ENCODE measurements around the gene CTSH.
"Not testable (repeated sequence)": the region's sequence is repeated elsewhere in the genome, so short reads cannot be mapped to it uniquely, and the experiment has no call there.

CTSH gene

GRCh38 chr15:78938658-78939488 is 6.0 kb downstream of the CTSH start:
- DNase-seq, result no peak

DNA sequence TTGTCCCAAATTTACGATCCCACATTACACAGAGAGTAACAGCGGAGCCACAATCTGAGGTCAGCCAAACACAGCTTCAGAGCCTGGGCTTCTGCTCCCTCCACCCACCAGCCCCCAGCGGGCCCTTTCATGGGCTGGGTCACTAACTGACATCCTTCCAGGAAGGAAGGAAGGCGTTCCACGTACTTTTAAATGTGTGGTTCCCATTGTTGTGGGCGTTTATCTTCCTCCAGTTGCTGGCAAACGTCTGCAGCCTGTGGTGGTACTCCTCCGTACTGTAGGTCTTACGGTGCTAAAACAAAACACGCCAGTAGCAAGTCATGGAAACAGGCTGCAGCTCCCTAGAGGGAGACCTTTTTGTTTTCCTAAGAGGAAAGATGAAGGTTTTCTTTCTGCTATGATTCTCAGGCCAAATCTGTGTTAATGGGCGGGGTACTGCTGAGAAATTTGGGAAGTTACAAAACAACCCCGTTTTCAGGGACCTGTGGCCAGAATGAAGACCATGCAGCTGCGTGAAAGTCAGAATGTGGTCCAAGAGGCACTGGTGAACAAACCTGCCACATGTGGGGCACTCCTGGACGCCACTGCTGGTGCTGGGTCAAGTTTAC is 7.6 kb downstream of the CTSH start:
- no peak for DNase-seq

- no peak for DNase-seq
These were observed 10.2 kb downstream of the CTSH start for GRCh38 chr15:78934655-78935023.

DNA sequence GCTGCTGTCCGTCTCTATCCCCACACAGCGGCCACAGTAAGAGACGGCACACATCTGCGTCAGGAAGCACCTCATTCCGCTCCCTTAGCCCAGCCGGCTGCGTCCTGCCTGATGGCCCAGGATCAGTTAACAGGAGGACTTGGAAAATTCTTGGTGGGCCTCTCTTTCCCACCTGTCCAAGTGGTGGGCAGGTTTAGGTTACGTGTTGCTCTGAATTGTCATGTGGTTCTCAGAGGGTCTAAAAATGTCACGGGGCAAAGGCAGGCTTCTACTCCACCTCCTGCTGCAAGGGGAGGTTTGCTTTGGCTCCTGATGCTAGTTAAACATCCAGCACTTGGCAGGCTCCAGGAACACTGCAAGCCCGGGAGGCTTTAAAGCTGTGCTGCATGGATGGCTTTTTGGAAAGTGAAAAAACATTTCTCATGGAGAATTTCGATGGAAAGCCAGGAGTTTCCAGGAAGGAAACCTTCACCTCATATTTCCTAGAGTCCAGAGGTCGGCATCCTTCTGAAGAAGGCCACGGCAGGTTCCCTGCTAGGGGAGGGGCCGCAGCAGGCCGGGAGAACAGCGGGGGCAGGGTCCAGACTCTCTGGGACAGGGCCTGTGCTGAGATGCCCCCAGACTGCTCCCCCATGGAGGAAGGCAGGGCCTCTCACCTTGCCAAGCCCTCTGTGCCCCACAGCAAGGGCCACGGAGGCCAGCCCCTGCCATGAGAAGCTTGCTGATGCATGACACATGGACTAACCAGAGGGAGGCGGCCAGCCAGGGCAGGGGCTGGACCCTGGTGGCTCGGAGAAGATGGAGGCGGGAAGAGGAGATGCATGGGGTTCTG is 10.8 kb downstream of the CTSH start:
- DNase-seq, result no peak

GRCh38 chr15:78933187-78933822 is 11.5 kb downstream of the CTSH start:
- DNase-seq, result no peak

- no peak for DNase-seq
These were observed 12.5 kb downstream of the CTSH start for GRCh38 chr15:78932258-78932808.

GRCh38 chr15:78931439-78932257 is 13.2 kb downstream of the CTSH start:
- DNase-seq, result no peak

DNA sequence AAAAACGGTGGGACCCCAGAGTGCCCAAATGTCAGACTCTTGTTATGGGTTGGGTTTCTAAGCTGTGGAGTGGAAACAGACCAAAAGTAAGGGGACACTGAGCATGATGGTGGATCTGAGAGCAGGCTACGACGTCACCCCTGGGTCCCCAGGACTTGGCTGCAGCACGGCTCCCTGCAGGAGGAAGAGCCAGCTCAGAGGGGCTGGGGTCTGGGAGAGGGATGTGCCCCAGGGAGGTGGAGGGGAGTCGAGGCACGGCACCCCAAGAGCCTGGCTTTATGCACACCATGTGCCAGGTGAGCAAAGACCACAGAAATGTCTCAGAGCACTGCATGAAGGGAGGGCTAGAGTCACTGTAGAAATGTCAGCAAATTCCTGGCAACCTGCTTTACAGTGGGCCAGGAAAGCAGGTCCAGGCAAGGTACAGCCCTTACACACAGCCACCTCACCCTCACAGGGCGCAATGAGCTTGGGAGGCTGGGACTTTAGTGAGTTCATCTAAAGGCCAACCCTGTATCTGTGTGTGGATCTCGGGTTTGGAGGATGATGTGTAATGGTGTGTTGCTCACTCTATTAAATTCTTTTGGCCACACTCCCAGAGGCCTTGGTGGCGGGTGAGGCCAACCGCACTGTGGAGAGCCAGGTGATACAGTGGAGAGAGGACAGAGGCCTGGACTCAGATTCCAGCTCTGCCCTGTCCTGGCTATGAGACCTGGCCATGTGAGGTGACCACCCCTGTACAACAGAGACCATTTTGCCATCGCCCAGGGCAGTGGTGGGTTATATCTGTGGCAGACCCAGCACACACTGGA is 14.1 kb downstream of the CTSH start:
- DNase-seq, result no peak

- no peak for DNase-seq
These were observed 15.1 kb downstream of the CTSH start for GRCh38 chr15:78929536-78930264.

- no peak for DNase-seq
These were observed 16.2 kb downstream of the CTSH start for GRCh38 chr15:78928616-78929093.

DNA sequence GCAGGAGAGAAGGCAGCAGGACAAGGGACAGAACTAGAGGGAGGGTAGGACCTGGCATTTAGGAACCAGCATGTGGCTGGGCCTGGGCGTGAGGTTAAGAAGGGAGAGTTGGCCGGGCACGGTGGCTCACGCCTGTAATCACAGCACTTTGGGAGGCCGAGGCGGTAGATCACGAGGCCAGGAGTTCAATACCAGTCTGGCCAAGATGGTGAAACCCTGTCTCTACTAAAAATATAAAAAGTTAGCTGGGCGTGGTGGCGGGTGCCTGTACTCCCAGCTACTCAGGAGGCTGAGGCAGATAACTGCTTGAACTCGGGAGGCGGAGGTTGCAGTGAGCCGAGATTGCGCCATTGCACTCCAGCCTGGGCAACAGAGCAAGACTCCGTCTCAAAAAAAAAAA is 16.7 kb downstream of the CTSH start:
- not testable (repeated sequence) for DNase-seq

- DNase-seq, result no peak
These were observed 17.6 kb downstream of the CTSH start for GRCh38 chr15:78927077-78927790.

DNA sequence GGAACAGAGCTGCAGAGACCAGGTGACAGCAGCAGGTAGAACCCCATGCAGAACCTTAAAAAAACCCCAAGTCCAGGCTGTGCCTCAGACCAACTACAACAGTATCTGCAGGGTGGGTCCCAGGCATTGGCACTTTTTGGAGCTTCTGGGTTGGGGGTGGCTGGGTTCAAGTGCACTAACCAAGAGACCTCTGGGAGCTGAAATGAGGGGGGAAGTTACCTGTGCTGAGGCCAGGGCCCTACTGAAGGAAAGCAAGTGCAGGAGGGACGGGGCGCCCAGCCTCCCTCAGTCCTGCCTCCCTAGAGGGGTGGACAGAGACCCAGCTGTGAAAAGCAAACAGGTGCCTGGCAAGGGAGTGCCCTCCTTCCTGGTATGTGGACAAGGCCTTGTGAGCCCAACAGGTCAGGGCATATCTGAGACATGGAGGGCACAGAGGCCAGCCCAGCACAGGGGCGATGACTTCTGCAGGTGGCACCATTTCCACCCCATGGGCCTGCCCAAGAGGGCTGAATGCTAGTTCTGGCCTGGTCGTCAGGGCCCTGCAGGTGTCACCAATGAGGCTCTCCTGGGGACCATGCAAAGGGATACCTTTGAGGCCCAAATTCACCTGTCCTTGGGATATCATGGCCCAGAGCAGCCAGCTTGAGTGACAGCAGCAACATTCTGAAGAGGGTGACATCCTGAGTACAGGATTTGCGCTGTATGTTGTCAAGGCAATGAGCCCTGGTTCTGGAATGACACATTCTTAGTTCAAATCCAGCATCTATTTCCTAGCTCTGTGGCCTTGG is 18.7 kb downstream of the CTSH start:
- DNase-seq, result no peak

- no peak for DNase-seq
These were observed 19.7 kb downstream of the CTSH start for GRCh38 chr15:78925076-78925624.

DNA sequence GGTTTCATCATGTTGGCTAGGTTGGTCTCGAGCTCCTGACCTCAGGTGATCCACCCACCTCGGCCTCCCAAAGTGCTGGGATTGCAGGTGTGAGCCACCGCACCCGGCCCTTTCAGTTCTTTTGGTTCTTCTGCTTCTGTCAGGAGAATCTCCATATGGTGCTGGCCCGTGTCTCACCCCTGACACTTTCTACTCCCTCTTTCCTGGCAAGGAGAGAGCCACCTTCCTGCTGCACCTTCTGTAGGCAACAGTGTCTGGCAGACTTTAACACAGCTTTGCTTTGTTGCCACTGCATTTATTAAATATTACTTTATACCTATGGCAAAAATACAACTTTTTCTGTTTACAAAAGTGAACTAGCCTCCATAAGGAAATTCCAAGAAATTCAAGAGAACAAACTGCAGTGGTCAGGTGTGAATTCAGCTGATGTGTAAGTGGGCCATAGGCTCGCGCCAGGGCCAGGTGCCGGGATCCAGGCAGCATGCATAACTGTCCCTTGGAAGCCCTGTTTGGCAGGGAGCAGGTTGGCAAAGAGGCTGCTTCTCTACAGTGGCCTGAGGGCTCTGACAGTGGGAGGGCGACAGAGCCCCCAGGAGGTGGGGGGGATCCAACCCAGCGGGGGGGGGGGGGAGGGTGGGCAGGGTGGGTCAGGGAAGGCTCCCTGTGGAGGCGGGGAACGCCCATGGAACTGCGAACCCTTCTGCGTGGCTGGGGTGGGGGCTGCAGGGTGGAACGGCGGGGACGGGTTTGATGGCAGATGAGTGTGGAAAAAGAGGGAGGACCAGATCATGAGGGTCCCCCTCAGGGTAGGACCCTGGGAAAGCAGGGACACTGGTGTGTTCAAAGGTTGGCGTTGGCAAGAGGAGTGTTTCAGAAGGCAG is 21.1 kb downstream of the CTSH start:
- DNase-seq, result no peak

DNA sequence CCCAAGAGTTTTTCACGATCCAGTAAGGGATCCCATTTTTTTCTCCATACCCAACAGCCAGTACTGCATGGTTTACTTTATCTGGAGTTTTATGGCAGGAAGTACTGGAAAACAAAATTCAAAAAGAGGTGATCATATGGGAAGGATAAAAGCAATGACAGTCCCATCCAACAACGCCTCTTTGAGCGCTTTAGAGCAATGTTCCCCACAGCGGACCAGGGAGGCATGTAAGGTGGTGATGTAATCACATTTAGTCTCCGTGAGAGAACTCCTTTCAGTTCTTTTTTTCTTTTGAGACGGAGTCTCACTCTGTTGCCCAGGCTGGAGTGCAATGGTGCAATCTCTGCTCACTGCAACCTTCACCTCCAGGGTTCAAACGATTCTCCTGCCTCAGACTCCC is 21.8 kb downstream of the CTSH start:
- no peak for DNase-seq

- DNase-seq, result no peak
These were observed 22.3 kb downstream of the CTSH start for GRCh38 chr15:78922527-78922926.

All from COR-L47 (cell line).